Thyroid gland (tissue), 4 donors: ENCODE measurements around the gene TSHZ2.

ENCODE experiments used
- CTCF ChIP-seq, 6 experiments: fragments of 200-600 bp in 3 of 6; fragments of 450-650 bp in 3 of 6; sonication (generic) in 3 of 6; IDR thresholded peaks; one replicate each; pipeline ENCODE4 v1.5.1; 2016 to 2019; ENCODE audit warnings: antibody characterized with exemption in 6 of 6, mild to moderate bottlenecking in 2 of 6, inconsistent platforms in 1 of 6, moderate library complexity in 1 of 6
- POLR2A ChIP-seq, 2 donors: fragments of 450-650 bp; IDR thresholded peaks; one replicate each; pipeline ENCODE4 v1.6.1; 2017; ENCODE audit warnings: antibody characterized with exemption in 2 of 2, mild to moderate bottlenecking in 2 of 2, moderate library complexity in 1 of 2

GRCh38 chr20:52972965-52973819 lies 1.0 kb downstream of the TSHZ2 start:
- TF ChIP-seq CTCF (IDR thresholded peaks at IDR 0.05) (no peak), POLR2A (IDR thresholded peaks at IDR 0.05) (no peak)
